GM19438 (cell line): ENCODE measurements around the gene ZNF580.

Experiments used
- ATAC-seq: cut with Tn5 transposase; IDR thresholded peaks from one replicate; pipeline ENCODE4 v1.9.1; 2021; ENCODE audit warnings: low read depth; ENCODE audit not compliant: unreplicated experiment

Gene ZNF580

DNA sequence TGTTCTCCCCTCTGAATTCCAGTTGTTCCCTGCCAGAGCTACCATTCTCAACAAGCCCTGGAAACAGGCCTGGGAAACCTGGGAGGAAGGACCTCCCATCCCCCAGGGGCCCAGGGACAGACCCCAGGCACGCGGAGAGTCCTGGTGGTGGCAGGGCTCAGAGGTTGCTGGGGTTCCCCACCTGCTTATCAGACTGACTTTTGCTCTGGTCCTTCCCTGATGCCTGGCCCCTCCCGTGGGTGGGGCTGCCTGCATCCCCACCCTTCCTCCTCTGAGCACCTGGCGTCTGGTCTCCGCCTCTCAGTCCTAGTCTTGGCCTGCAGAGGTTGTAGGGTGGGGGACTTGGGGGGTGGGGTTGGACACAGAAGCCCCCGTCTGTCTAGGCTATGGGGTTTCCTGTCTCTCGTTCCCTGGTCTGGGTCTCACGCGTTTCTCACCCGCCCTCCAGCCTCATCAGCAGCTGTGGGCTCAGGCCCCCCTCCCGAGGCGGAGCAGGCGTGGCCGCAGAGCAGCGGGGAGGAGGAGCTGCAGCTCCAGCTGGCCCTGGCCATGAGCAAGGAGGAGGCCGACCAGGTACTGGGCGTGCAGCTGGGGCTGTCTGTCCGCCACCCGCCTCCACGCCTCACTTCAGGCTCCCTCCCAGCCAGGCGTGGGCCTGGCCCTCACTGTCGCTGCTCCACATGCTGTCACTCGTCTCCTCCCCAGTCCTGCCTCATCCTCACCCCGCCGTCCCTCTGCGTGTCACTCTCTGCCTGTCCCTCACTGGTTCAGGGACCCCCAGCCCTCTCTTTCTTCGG lies 47.8 kb downstream of the ZNF580 start:
- ATAC-seq, result no peak

DNA sequence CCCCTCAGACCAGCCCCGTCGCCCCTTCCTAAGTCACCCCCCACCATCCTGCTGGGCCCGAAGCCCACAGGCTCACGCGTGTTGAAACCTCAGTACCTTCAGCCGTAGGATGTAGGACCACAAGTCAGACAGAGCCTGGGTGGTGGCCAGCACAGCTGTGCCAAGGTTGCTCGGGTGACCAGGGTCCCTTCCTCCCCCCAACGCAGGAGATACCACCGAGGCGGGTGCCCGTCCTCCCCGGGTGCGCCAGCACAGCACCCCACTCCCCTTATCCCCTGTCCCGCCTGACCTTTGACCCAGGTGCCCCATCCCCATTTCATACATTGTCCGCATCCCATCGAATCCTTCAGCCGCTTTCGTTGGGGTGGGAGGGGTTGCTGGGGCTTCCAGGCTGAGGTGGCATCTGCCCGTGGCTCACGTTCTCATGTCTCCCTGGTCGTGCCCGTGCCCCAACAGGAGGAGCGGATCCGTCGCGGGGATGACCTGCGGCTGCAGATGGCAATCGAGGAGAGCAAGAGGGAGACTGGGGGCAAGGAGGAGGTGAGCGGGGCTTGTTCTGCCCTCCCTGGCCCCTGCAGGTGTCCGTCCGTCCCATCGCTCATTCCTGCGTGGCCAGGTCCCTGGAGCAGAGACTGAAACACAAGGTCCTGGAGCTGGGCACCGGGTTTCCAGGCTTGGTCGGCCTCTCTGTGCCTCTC lies 48.8 kb downstream of the ZNF580 start:
- ATAC-seq, result no peak

DNA sequence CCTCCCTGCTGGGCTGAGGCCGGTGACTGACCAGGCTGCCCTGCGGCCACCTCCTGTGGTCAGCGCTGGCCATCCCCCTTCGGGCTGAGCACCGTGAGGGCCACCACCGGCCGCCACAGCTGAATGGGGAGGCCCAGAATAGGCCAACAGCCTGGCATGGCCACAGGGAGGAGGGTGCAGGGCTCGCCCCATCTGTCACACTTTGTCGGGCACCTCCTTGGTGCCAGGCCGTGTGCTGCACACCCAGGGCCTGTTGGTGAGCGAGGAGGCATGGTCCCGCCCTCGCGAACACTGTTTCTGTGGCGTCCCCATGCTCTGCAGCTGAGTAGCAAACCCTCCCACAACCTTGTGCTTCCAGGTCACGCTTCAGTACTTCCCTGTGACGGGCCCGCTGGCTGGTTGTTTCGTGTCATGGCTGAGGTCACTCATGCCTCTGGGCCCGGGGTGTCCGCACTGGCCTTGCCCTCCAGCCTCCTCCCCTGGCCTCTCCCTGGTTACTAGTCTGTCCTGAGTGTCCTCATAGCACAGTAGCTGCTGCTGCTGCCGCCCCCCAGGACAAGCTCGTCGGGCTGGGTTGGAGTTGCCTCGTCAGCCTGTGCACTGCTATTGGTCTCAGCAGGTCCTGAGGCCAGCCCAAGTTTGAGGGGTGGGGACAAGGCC lies 49.4 kb downstream of the ZNF580 start:
- no peak for ATAC-seq

DNA sequence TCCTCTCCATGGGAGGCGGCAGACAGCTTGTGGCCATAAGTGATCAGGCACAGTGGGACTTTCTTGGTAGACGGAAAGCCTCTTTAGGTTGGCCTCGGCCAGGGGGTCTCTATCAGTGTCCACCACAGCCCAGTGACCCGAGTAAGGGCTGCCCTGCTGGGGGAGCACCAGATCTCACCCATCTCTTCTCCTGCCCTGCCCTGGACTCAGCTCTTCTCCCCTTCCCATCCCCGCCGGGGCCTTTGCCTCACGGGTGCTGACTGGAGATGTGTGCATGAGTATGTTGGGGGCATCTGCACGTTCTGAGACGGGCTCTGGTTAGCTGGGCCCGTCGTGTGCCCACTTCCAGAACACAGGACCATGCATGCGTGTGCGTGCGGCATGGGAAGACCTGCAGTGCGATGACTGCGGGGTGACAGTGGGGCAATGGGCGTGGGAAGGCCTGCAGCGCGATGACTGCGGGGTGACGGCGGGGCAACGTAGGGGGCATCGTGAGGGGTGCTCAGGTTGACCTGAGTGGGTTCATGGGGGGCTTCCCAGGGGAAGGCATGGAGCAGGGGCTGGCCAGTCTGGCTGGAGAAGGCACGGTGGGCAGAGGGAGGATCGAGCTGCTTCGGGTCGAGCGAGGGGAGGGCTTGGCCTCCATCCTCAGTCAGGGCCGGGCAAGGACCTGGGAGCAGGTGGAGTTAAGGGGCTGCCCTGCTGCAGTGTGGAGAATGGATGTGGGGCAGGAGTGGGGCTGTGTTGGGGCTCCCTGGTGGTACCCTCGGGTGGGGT lies 50.2 kb downstream of the ZNF580 start:
- ATAC-seq, result no peak

DNA sequence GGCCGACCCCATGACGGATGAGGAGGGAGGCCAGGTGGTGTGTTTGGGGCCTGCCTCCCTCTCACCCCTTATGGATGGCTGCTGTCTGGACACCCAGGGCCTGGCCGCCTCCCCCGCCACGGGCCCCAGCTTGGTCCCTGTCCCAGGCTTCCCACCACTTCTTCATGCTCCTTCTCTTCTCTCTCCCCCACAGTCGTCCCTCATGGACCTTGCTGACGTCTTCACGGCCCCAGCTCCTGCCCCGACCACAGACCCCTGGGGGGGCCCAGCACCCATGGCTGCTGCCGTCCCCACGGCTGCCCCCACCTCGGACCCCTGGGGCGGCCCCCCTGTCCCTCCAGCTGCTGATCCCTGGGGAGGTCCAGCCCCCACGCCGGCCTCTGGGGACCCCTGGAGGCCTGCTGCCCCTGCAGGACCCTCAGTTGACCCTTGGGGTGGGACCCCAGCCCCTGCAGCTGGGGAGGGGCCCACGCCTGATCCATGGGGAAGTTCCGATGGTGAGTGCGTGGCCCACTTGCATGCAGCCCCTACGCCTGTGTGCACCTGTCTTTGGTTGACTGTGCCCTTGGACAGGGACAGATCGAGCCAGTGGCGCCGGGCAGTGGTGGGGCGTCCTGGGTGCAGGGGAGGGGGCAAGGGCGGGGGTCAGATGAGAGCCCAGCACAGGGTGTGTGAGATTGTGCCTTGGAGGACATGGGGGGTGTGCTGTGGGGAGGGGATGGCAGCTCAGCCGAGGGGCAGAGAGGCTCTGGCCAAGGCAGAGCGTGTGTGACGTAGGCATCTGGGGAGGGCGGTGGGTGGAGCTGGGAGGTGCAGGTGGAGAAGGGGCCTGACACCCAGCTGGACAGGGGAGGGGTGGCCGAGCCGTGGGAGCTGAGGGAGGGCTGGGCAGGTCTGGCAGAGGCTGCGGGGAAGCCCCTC lies 51.0 kb downstream of the ZNF580 start:
- no peak for ATAC-seq

DNA sequence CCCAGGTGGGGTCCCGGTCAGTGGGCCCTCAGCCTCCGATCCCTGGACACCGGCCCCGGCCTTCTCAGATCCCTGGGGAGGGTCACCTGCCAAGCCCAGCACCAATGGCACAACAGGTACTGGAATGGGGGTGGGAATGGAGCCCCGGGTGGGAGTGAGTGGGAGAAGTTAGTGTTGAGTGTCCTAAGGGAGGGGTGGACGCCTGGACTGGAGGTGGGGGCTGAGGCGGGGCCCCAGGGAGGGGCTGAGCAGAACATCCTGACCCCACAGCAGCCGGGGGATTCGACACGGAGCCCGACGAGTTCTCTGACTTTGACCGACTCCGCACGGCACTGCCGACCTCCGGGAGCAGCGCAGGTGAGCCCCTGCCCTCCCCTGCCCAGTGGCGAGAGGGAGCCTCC lies 51.9 kb downstream of the ZNF580 start:
- ATAC-seq, result no peak
